GM12878 (cell line): ENCODE results near the gene KIAA0319L. TPM values are rescaled to one million over a fixed set of nuclear protein-coding genes. Genes with fewer than 3 reads are reported as not detected.

ENCODE experiments used
- ATAC-seq: fragments of 200-7000 bp; cut with Tn5 transposase; 3 replicates; pipeline ENCODE4 v1.9.1; 2020; ENCODE audit warnings: mild to moderate bottlenecking, moderate library complexity
- BruUV-seq: library from RNA; stranded (reverse); fragments of 400-500 nt; replicated peaks from 2 replicates; lab custom pipeline; 2021; lab: Mats Ljungman, UMichigan
- CTCF ChIA-PET: fragments of 300-600 bp; sonication (Branson Sonifier 250); formaldehyde crosslinking; extraction: SDS; loops from one replicate; lab custom pipeline; 2021; ENCODE audit warnings: inconsistent platforms; lab: Yijun Ruan, JAX
- POLR2A ChIA-PET: fragments of 350-600 bp; formaldehyde crosslinking; extraction: SDS; loops from one replicate; lab custom pipeline; 2021; ENCODE audit warnings: inconsistent platforms; lab: Charles Lee
- RAD21 ChIA-PET: fragments of 300-600 bp; sonication (Branson Sonifier 250); formaldehyde crosslinking; loops from one replicate; lab custom pipeline; 2023; ENCODE audit warnings: antibody characterized with exemption; ENCODE audit not compliant: unreplicated experiment; lab: Charles Lee
- SMC1A ChIA-PET: fragments of 300-600 bp; sonication (Branson Sonifier 250); formaldehyde crosslinking; loops from one replicate; lab custom pipeline; 2023; ENCODE audit not compliant: unreplicated experiment, uncharacterized antibody; lab: Charles Lee
- DNase-seq: peaks from one replicate; pipeline ENCODE4 v3.0.0-alpha.2; 2011; ENCODE audit warnings: low read depth, low spot score
- FAIRE-seq: peaks from 3 replicates; lab custom pipeline; 2011; peaks lifted over from hg19 to GRCh38; lab: Jason Lieb, UNC
- H2AFZ ChIP-seq: 2 replicates; pipeline ENCODE4 v1.6.0; 2011; ENCODE audit warnings: low read depth, low read length, control low read depth; ENCODE audit not compliant: control insufficient read depth
- H3K27ac ChIP-seq: 2 replicates; pipeline ENCODE4 v1.5.1; 2011; ENCODE audit warnings: control low read depth; ENCODE audit not compliant: control insufficient read depth, insufficient read depth
- H3K27me3 ChIP-seq, 2 experiments: replicated peaks in 1 of 2; 2 replicates each; pipeline versions ENCODE4 v1.6.0 to v1.6.1; 2011; ENCODE audit warnings: low read length in 1 of 2; ENCODE audit not compliant: control insufficient read depth in 2 of 2, insufficient read depth in 2 of 2
- H3K36me3 ChIP-seq, 2 experiments: 2 replicates each; pipeline ENCODE4 v1.5.1; 2011; ENCODE audit warnings: low read length in 1 of 2; ENCODE audit not compliant: control insufficient read depth in 2 of 2, insufficient read depth in 2 of 2
- H3K4me1 ChIP-seq: 2 replicates; pipeline ENCODE4 v1.6.1; 2011; ENCODE audit warnings: mild to moderate bottlenecking, low read length, moderate library complexity, mixed read lengths; ENCODE audit not compliant: control insufficient read depth, insufficient read depth
- H3K4me2 ChIP-seq: 2 replicates; pipeline ENCODE4 v1.6.0; 2011; ENCODE audit warnings: control low read depth; ENCODE audit not compliant: control insufficient read depth, insufficient read depth
- H3K4me3 ChIP-seq: fragments of 200-600 bp; sonication (generic); 2 replicates; pipeline ENCODE4 v1.5.1; 2016
- H3K79me2 ChIP-seq: 2 replicates; pipeline ENCODE4 v1.6.0; 2011; ENCODE audit warnings: low read length; ENCODE audit not compliant: control insufficient read depth, insufficient read depth
- H3K9ac ChIP-seq: 2 replicates; pipeline ENCODE4 v1.8.0; 2011; ENCODE audit warnings: low read length, control low read depth, mixed read lengths; ENCODE audit not compliant: control insufficient read depth, insufficient read depth
- H3K9me3 ChIP-seq: replicated peaks from 3 replicates; pipeline ENCODE4 v1.5.1; 2011; ENCODE audit warnings: mild to moderate bottlenecking, low read length; ENCODE audit not compliant: control insufficient read depth, insufficient read depth
- H4K20me1 ChIP-seq: 2 replicates; pipeline ENCODE4 v1.6.0; 2011; ENCODE audit not compliant: control insufficient read depth, insufficient read depth
- IKZF1 ChIP-seq: fragments of 450-650 bp; conservative IDR thresholded peaks from 2 replicates; pipeline ENCODE4 v1.6.1; 2017; ENCODE audit warnings: antibody characterized with exemption, mild to moderate bottlenecking
- ZNF622 ChIP-seq: fragments of 450-650 bp; IDR thresholded peaks from 2 replicates; pipeline ENCODE4 v1.6.1; 2017; ENCODE audit warnings: mild to moderate bottlenecking, inconsistent platforms
- WGBS: methylation state at CpG from one replicate; pipeline ENCODE4 v1.1.6; 2016; ENCODE audit warnings: low lambda C conversion rate; ENCODE audit not compliant: insufficient replicate concordance, insufficient coverage; ENCODE audit errors: missing lambda C conversion rate; 5-methylcytosine and 5-hydroxymethylcytosine counted together
- in situ Hi-C: fragments of 300-500 bp; cut with MboI; formaldehyde crosslinking; loops from 9 replicates; pipeline ENCODE4 v1.14.3; 2018; ENCODE audit warnings: mixed read lengths
- intact Hi-C: fragments of 100-400 bp; cut with micrococcal nuclease; formaldehyde crosslinking; loops from one replicate; pipeline ENCODE4 v1.14.2; 2022; ENCODE audit not compliant: unreplicated experiment
- polyA plus RNA-seq, 11 experiments: library from polyadenylated mRNA; depleted of rRNA in 4 of 11; unstranded in 6 of 11; stranded (reverse) in 5 of 11; fragments of >200 nt; fragmentation: Nextera tagmentation in 4 of 11; fragmentation: Illumina TruSeq in 1 of 11; extraction: Ambion mirVana in 4 of 11; extraction: Trizol in 1 of 11; gene quantifications; 1 replicate in 1 of 11; 2 replicates in 10 of 11; pipeline versions ENCODE4 v1.2.1 to v1.2.3, GENCODE V29; 2011 to 2016; ENCODE audit warnings: inconsistent platforms in 2 of 11, missing spikeins in 2 of 11, low read depth in 1 of 11
- total RNA-seq, 4 experiments: library from RNA; depleted of rRNA in 3 of 4; stranded (reverse); fragments of >200 nt in 3 of 4; fragmentation: Illumina TruSeq in 1 of 4; extraction: Trizol in 1 of 4; gene quantifications; 2 replicates each; pipeline versions ENCODE4 v1.2.1 to v1.2.3, GENCODE V29; 2013 to 2021
- TF ChIP-seq, protein P1 (sequence below): fragments of 450-650 bp; formaldehyde crosslinking; IDR thresholded peaks from 2 replicates; pipeline ENCODE4 v1.5.0; 2022; ENCODE audit warnings: mild to moderate bottlenecking, missing genetic modification characterization

KIAA0319L gene
- total and polyA plus RNA-seq, 10 of the 15 experiments (the other 5 are each of a cell fraction or from before 2014, with no cell fraction given): 2.6 to 57.8 (median 25.4) TPM

DNA sequence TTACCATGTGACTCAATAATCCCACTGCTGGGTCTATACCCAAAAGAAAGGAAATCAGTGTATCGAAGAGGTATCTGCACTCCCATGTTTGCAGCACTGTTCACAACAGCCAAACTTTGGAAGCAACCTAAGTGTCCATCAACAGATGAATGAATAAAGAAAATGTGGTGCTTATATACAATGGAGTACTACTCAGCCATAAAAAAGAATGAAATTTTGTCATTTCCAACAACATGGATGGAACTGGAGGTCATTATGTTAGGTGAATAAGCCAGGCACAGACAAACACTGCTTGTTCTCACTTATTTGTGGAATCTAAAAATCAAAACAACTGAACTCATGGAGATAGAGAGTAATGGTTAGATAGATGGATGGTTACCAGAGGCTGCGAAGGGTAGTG is 79.3 kb downstream of the KIAA0319L start:
- ATAC-seq (no peak), DNase-seq (no peak), FAIRE-seq (no peak)
- no peak overlapping the region for H3K9ac ChIP-seq
- no peak overlapping the region for H3K4me3 ChIP-seq
- H3K4me1 ChIP-seq: no peaks in the 10 kb centered on the region
- ChIA-PET SMC1A (no interaction called here), RAD21 (no interaction called here), CTCF (no interaction called here), POLR2A (interaction anchor here (0.8 kb wide), 1 partner anchor 812 kb away, joined by 6 read pairs; no protein-coding TSS in a partner anchor)
- TF ChIP-seq IKZF1 (no peak), ZNF622 (no peak)
- TF ChIP-seq, protein P1, sequence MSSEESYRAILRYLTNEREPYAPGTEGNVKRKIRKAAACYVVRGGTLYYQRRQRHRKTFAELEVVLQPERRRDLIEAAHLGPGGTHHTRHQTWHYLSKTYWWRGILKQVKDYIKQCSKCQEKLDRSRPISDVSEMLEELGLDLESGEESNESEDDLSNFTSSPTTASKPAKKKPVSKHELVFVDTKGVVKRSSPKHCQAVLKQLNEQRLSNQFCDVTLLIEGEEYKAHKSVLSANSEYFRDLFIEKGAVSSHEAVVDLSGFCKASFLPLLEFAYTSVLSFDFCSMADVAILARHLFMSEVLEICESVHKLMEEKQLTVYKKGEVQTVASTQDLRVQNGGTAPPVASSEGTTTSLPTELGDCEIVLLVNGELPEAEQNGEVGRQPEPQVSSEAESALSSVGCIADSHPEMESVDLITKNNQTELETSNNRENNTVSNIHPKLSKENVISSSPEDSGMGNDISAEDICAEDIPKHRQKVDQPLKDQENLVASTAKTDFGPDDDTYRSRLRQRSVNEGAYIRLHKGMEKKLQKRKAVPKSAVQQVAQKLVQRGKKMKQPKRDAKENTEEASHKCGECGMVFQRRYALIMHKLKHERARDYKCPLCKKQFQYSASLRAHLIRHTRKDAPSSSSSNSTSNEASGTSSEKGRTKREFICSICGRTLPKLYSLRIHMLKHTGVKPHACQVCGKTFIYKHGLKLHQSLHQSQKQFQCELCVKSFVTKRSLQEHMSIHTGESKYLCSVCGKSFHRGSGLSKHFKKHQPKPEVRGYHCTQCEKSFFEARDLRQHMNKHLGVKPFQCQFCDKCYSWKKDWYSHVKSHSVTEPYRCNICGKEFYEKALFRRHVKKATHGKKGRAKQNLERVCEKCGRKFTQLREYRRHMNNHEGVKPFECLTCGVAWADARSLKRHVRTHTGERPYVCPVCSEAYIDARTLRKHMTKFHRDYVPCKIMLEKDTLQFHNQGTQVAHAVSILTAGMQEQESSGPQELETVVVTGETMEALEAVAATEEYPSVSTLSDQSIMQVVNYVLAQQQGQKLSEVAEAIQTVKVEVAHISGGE (CRISPR knock-in tag): no peak
- in situ Hi-C loops: no loop called here
- H3K27ac ChIP-seq: no peak overlapping the region
- H3K36me3 ChIP-seq: peaks cover 0 to 22% of the 10 kb centered on the region in 2 experiments; a peak in 2 of 4 replicates
- H3K79me2 ChIP-seq: no peaks in the 10 kb centered on the region
- intact Hi-C loops: no loop called here
- no peak overlapping the region for H2AFZ ChIP-seq
- no peaks in the 10 kb centered on the region; the same call in 2 of the 3 replicates for H3K9me3 ChIP-seq
- H4K20me1 ChIP-seq: no peaks in the 10 kb centered on the region
- WGBS: 96% methylated on average over 2 of the region's 2 CpGs
- no peaks in the 10 kb centered on the region for H3K27me3 ChIP-seq
- no TSS peak for BruUV-seq
- no peak overlapping the region for H3K4me2 ChIP-seq
